Naive B cell (primary cell): ENCODE measurements around the gene BUB1B. TPM values are rescaled to one million over a fixed set of nuclear protein-coding genes. Genes with fewer than 3 reads are reported as not detected.
A peak's percentile ranks its signal among the peaks of the same experiment; 100 is the strongest.
"Not testable (repeated sequence)": the region's sequence is repeated elsewhere in the genome, so short reads cannot be mapped to it uniquely, and the experiment has no call there.

Experiments
- ATAC-seq, 2 donors: fragments of 150-1000 bp; cut with Tn5 transposase; 2 replicates each; pipeline ENCODE4 v1.10.0; 2021; ENCODE audit warnings: low read depth in 2 of 2, mild to moderate bottlenecking in 2 of 2, moderate library complexity in 2 of 2
- DNase-seq: peaks from one replicate; pipeline ENCODE4 v3.0.0; 2022
- H3K27ac Mint-ChIP-seq, 6 donors: one replicate each; pipeline ENCODE4 v1.8.0; 2020 to 2022; ENCODE audit warnings: mild to moderate bottlenecking in 6 of 6, mixed read lengths in 6 of 6, moderate library complexity in 5 of 6, inconsistent platforms in 2 of 6
- H3K27me3 Mint-ChIP-seq, 3 donors: one replicate each; pipeline ENCODE4 v1.8.0; 2021 to 2022; ENCODE audit warnings: mixed read lengths in 3 of 3, mild to moderate bottlenecking in 1 of 3
- H3K36me3 Mint-ChIP-seq, 2 donors: one replicate each; pipeline ENCODE4 v1.8.0; 2020 to 2022; ENCODE audit warnings: mixed read lengths in 2 of 2, inconsistent platforms in 1 of 2, mild to moderate bottlenecking in 1 of 2
- H3K4me1 Mint-ChIP-seq, 3 donors: one replicate each; pipeline ENCODE4 v1.8.0; 2020 to 2022; ENCODE audit warnings: mixed read lengths in 3 of 3, inconsistent platforms in 1 of 3, mild to moderate bottlenecking in 1 of 3, moderate library complexity in 1 of 3
- H3K4me3 Mint-ChIP-seq, 8 donors: one replicate each; pipeline ENCODE4 v1.8.0; 2020 to 2022; ENCODE audit warnings: mild to moderate bottlenecking in 8 of 8, mixed read lengths in 8 of 8, moderate library complexity in 8 of 8, inconsistent platforms in 2 of 8
- H3K9me3 Mint-ChIP-seq, 7 donors: one replicate each; pipeline ENCODE4 v1.8.0; 2020 to 2022; ENCODE audit warnings: mixed read lengths in 7 of 7, mild to moderate bottlenecking in 5 of 7, inconsistent platforms in 2 of 7, moderate library complexity in 1 of 7
- polyA plus RNA-seq, 6 donors: library from polyadenylated mRNA; unstranded; fragments of 300-500 nt; fragmentation: Illumina TruSeq; gene quantifications; one replicate each; pipeline ENCODE4 v1.2.3, GENCODE V29; 2021; ENCODE audit warnings: low read depth in 6 of 6

Gene BUB1B
- polyA plus RNA-seq, 6 donors from 2014 or later, result 0.30 to 3.7 (median 0.78) TPM

GRCh38 chr15:40125950-40126349, 34.9 kb upstream of the BUB1B start:
- no peak overlapping the region for H3K4me3 Mint-ChIP-seq
- H3K27me3 Mint-ChIP-seq, result peaks cover 0 to 9% (median 4%) of the 10 kb centered on the region in 3 donors
- H3K27ac Mint-ChIP-seq, result no peak overlapping the region
- H3K36me3 Mint-ChIP-seq, result no peaks in the 10 kb centered on the region
- no peaks in the 10 kb centered on the region for H3K9me3 Mint-ChIP-seq
- no peak for DNase-seq
- ATAC-seq, result no peak
- H3K4me1 Mint-ChIP-seq, result no peaks in the 10 kb centered on the region

GRCh38 chr15:40128766-40129660, 31.9 kb upstream of the BUB1B start:
- H3K36me3 Mint-ChIP-seq, result no peaks in the 10 kb centered on the region
- DNase-seq (no peak), ATAC-seq (peak in 1 of 2 donors; percentile 47)
- no peak overlapping the region for H3K27ac Mint-ChIP-seq
- H3K27me3 Mint-ChIP-seq, result peaks cover 0 to 9% (median 4%) of the 10 kb centered on the region in 3 donors
- no peak overlapping the region for H3K4me3 Mint-ChIP-seq
- no peaks in the 10 kb centered on the region for H3K4me1 Mint-ChIP-seq
- H3K9me3 Mint-ChIP-seq, result no peaks in the 10 kb centered on the region

GRCh38 chr15:40130118-40130517, 30.8 kb upstream of the BUB1B start:
- no peak for ATAC-seq
- H3K36me3 Mint-ChIP-seq, result no peaks in the 10 kb centered on the region
- H3K4me3 Mint-ChIP-seq, result no peak overlapping the region
- no peaks in the 10 kb centered on the region for H3K9me3 Mint-ChIP-seq
- no peaks in the 10 kb centered on the region for H3K4me1 Mint-ChIP-seq
- H3K27ac Mint-ChIP-seq, result peak overlapping the region in 1 of 6 donors; percentile 33
- DNase-seq, result no peak
- peaks cover 0 to 9% (median 4%) of the 10 kb centered on the region in 3 donors for H3K27me3 Mint-ChIP-seq

GRCh38 chr15:40130799-40131502, 29.9 kb upstream of the BUB1B start:
- H3K4me1 Mint-ChIP-seq, result no peaks in the 10 kb centered on the region
- H3K4me3 Mint-ChIP-seq, result no peak overlapping the region
- H3K27ac Mint-ChIP-seq, result peak overlapping the region in 1 of 6 donors; percentile 61
- ATAC-seq, result no peak
- no peak for DNase-seq
- no peaks in the 10 kb centered on the region for H3K36me3 Mint-ChIP-seq
- peaks cover 0 to 9% (median 4%) of the 10 kb centered on the region in 3 donors for H3K27me3 Mint-ChIP-seq
- no peaks in the 10 kb centered on the region for H3K9me3 Mint-ChIP-seq

- ATAC-seq (no peak), DNase-seq (no peak)
- Mint-ChIP-seq H3K36me3 (no peaks in the 10 kb centered on the region), H3K4me3 (no peak overlapping the region), H3K27ac (peak overlapping the region in 1 of 6 donors; percentile 3), H3K4me1 (no peaks in the 10 kb centered on the region), H3K9me3 (no peaks in the 10 kb centered on the region), H3K27me3 (peaks cover 0 to 6% (median 0%) of the 10 kb centered on the region in 3 donors)
These were observed 27.3 kb upstream of the BUB1B start for GRCh38 chr15:40133544-40133943.

GRCh38 chr15:40134885-40135284, 26.0 kb upstream of the BUB1B start:
- no peaks in the 10 kb centered on the region for H3K36me3 Mint-ChIP-seq
- H3K27ac Mint-ChIP-seq, result no peak overlapping the region
- H3K9me3 Mint-ChIP-seq, result no peaks in the 10 kb centered on the region
- H3K4me1 Mint-ChIP-seq, result no peaks in the 10 kb centered on the region
- H3K27me3 Mint-ChIP-seq, result peaks cover 0 to under 1% (median 0%) of the 10 kb centered on the region in 3 donors
- DNase-seq (no peak), ATAC-seq (no peak)
- no peak overlapping the region for H3K4me3 Mint-ChIP-seq

GRCh38 chr15:40135846-40136450, 24.9 kb upstream of the BUB1B start:
- not testable (repeated sequence) for DNase-seq, H3K4me1 Mint-ChIP-seq, H3K36me3 Mint-ChIP-seq, ATAC-seq, H3K4me3 Mint-ChIP-seq, H3K9me3 Mint-ChIP-seq, H3K27ac Mint-ChIP-seq, H3K27me3 Mint-ChIP-seq

- Mint-ChIP-seq H3K27me3 (no peaks in the 10 kb centered on the region), H3K36me3 (no peaks in the 10 kb centered on the region), H3K9me3 (no peaks in the 10 kb centered on the region), H3K27ac (peak overlapping the region in 1 of 6 donors; percentile 91), H3K4me3 (no peak overlapping the region), H3K4me1 (no peaks in the 10 kb centered on the region)
- DNase-seq, result no peak
- ATAC-seq, result no peak
These were observed 24.2 kb upstream of the BUB1B start for GRCh38 chr15:40136470-40137302.

GRCh38 chr15:40137303-40138200, 23.3 kb upstream of the BUB1B start:
- Mint-ChIP-seq H3K4me3 (no peak overlapping the region), H3K36me3 (no peaks in the 10 kb centered on the region)
- ATAC-seq, result no peak

GRCh38 chr15:40138201-40138570, 22.7 kb upstream of the BUB1B start:
- H3K9me3 Mint-ChIP-seq, H3K4me3 Mint-ChIP-seq, ATAC-seq, DNase-seq, H3K4me1 Mint-ChIP-seq, H3K36me3 Mint-ChIP-seq, H3K27me3 Mint-ChIP-seq, H3K27ac Mint-ChIP-seq: not testable (repeated sequence)

More at GRCh38 chr15:40137303-40138200, 23.3 kb upstream of the BUB1B start:
- no peak for DNase-seq
- Mint-ChIP-seq H3K27me3 (no peaks in the 10 kb centered on the region), H3K9me3 (no peaks in the 10 kb centered on the region), H3K4me1 (no peaks in the 10 kb centered on the region), H3K27ac (peak overlapping the region in 1 of 6 donors; percentile 6)

- no peak overlapping the region for H3K27ac Mint-ChIP-seq
- H3K36me3 Mint-ChIP-seq, result no peaks in the 10 kb centered on the region
- H3K27me3 Mint-ChIP-seq, result no peaks in the 10 kb centered on the region
- H3K9me3 Mint-ChIP-seq, result no peaks in the 10 kb centered on the region
- no peak overlapping the region for H3K4me3 Mint-ChIP-seq
- H3K4me1 Mint-ChIP-seq, result no peaks in the 10 kb centered on the region
- DNase-seq (no peak), ATAC-seq (no peak)
These were observed 18.4 kb upstream of the BUB1B start for GRCh38 chr15:40142428-40142827.

- ATAC-seq (no peak), DNase-seq (no peak)
- Mint-ChIP-seq H3K27me3 (peaks cover 0 to 5% (median 0%) of the 10 kb centered on the region in 3 donors), H3K4me1 (no peaks in the 10 kb centered on the region), H3K4me3 (no peak overlapping the region), H3K27ac (peak overlapping the region in 1 of 6 donors; percentile 68), H3K9me3 (peaks cover 0 to 2% (median 0%) of the 10 kb centered on the region in 7 donors), H3K36me3 (no peaks in the 10 kb centered on the region)
These were observed 14.8 kb upstream of the BUB1B start for GRCh38 chr15:40146037-40146436.
